ENCODE measurements around the gene ZSWIM3.
"Not testable (repeated sequence)": the region's sequence is repeated elsewhere in the genome, so short reads cannot be mapped to it uniquely, and the experiment has no call there.

Gene ZSWIM3

DNA sequence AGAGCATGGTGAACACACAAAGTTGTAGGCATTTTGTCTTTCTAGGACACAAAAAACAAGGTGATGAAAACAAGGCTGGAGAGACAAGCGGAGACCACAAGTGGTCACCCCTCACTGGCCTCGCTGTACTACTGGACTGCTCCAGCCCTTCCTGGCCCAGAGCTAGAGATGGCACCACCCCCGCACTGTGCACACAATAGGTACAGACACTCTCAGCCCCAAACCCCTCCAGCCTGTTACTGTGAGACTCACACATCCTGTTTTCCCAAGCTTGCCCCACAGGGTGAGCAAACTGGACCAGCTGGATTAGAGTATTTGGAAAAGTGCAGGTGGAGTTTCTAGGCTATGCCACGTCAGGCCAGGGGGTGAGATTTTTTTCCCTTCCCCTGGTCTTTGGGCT lies 15.2 kb downstream of the ZSWIM3 start:
- Histone ChIP-seq H3K36me3 (ENCODE audit: insufficient read depth, low read length) (peaks cover 9% of the 10 kb centered on the region), H3K27ac (ENCODE audit: low read length) (no peak overlapping the region), H3K9me3 (ENCODE audit: insufficient read depth, low read length, severe bottlenecking) (no peaks in the 10 kb centered on the region), H3K9ac (ENCODE audit: low read depth, low read length) (no peak overlapping the region), H4K20me1 (ENCODE audit: insufficient read depth, low read length) (no peaks in the 10 kb centered on the region; the same call in 1 of the 2 replicates), H2AFZ (ENCODE audit: low read depth, low read length) (no peak overlapping the region), H3K4me2 (ENCODE audit: insufficient read depth, low read length) (no peak overlapping the region), H3K27me3 (ENCODE audit: insufficient read depth, low read length, poor library complexity) (no peaks in the 10 kb centered on the region), H3K4me1 (ENCODE audit: insufficient read depth, low read length) (no peaks in the 10 kb centered on the region), H3K79me2 (ENCODE audit: insufficient read depth, low read length) (no peaks in the 10 kb centered on the region), H3K4me3 (ENCODE audit: low read depth in 1 of 2, low read length in 2 of 2) (no peak overlapping the region)
- ATAC-seq (ENCODE audit: insufficient read depth, low read depth) (no peak), DNase-seq (no peak)
- no peak for TF ChIP-seq EZH2 (IDR thresholded peaks at IDR 0.05; ENCODE audit: borderline replicate concordance, low read depth, low read length, severe bottlenecking)
- TF ChIP-seq CTCF (IDR thresholded peaks at IDR 0.05; ENCODE audit: borderline replicate concordance, extremely low read depth, low read length, poor library complexity, severe bottlenecking), result no peak

GRCh38 chr20:45873409-45874103 lies 16.1 kb downstream of the ZSWIM3 start:
- Histone ChIP-seq H3K27me3 (ENCODE audit: insufficient read depth, low read length, poor library complexity) (no peaks in the 10 kb centered on the region), H2AFZ (ENCODE audit: low read depth, low read length) (no peak overlapping the region), H3K79me2 (ENCODE audit: insufficient read depth, low read length) (no peaks in the 10 kb centered on the region), H3K36me3 (ENCODE audit: insufficient read depth, low read length) (peaks cover 18% of the 10 kb centered on the region), H3K4me1 (ENCODE audit: insufficient read depth, low read length) (no peaks in the 10 kb centered on the region), H4K20me1 (ENCODE audit: insufficient read depth, low read length) (no peaks in the 10 kb centered on the region; the same call in 1 of the 2 replicates), H3K27ac (ENCODE audit: low read length) (no peak overlapping the region), H3K4me3 (ENCODE audit: low read depth in 1 of 2, low read length in 2 of 2) (no peak overlapping the region), H3K9ac (ENCODE audit: low read depth, low read length) (no peak overlapping the region), H3K4me2 (ENCODE audit: insufficient read depth, low read length) (no peak overlapping the region), H3K9me3 (ENCODE audit: insufficient read depth, low read length, severe bottlenecking) (no peaks in the 10 kb centered on the region)
- DNase-seq, result no peak
- TF ChIP-seq EZH2 (IDR thresholded peaks at IDR 0.05; ENCODE audit: borderline replicate concordance, low read depth, low read length, severe bottlenecking) (no peak), CTCF (IDR thresholded peaks at IDR 0.05; ENCODE audit: borderline replicate concordance, extremely low read depth, low read length, poor library complexity, severe bottlenecking) (no peak)
- no peak for ATAC-seq (ENCODE audit: insufficient read depth, low read depth)

- H3K9me3 ChIP-seq (ENCODE audit: insufficient read depth, low read length, severe bottlenecking); H3K4me3 ChIP-seq (ENCODE audit: low read depth in 1 of 2, low read length in 2 of 2); H4K20me1 ChIP-seq (ENCODE audit: insufficient read depth, low read length); H3K9ac ChIP-seq (ENCODE audit: low read depth, low read length); DNase-seq; H3K79me2 ChIP-seq (ENCODE audit: insufficient read depth, low read length); ATAC-seq (ENCODE audit: insufficient read depth, low read depth); H2AFZ ChIP-seq (ENCODE audit: low read depth, low read length); H3K4me1 ChIP-seq (ENCODE audit: insufficient read depth, low read length); H3K27me3 ChIP-seq (ENCODE audit: insufficient read depth, low read length, poor library complexity); H3K27ac ChIP-seq (ENCODE audit: low read length); H3K4me2 ChIP-seq (ENCODE audit: insufficient read depth, low read length): not testable (repeated sequence)
- H3K36me3 ChIP-seq (ENCODE audit: insufficient read depth, low read length), result peaks cover 20% of the 10 kb centered on the region
These were observed 16.7 kb downstream of the ZSWIM3 start for GRCh38 chr20:45874104-45874481.

DNA sequence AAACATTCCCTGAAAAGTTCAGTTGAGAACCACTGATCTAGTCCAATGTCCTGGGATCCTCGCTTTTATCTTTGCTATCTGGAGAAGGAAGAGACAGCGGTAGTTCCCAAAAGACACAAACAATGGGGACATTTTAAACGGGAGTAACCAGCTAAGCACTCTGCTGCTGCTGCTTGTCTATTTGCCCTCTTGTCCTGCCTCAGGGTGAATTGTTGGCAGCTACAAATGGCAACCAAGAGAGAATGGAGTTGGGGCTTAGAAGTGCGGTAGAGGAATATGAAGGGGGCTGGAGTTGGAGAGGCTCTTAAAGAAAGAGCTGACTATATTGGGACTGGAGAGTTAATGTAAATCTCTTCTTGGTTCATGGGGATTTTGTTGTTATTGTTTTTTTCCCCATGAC lies 17.2 kb downstream of the ZSWIM3 start:
- Histone ChIP-seq H3K4me2 (ENCODE audit: insufficient read depth, low read length) (no peak overlapping the region), H3K27me3 (ENCODE audit: insufficient read depth, low read length, poor library complexity) (no peaks in the 10 kb centered on the region), H3K79me2 (ENCODE audit: insufficient read depth, low read length) (no peaks in the 10 kb centered on the region), H3K9me3 (ENCODE audit: insufficient read depth, low read length, severe bottlenecking) (no peaks in the 10 kb centered on the region), H4K20me1 (ENCODE audit: insufficient read depth, low read length) (no peaks in the 10 kb centered on the region; the same call in 1 of the 2 replicates), H3K4me1 (ENCODE audit: insufficient read depth, low read length) (no peaks in the 10 kb centered on the region), H3K27ac (ENCODE audit: low read length) (no peak overlapping the region), H3K9ac (ENCODE audit: low read depth, low read length) (no peak overlapping the region), H3K4me3 (ENCODE audit: low read depth in 1 of 2, low read length in 2 of 2) (no peak overlapping the region), H3K36me3 (ENCODE audit: insufficient read depth, low read length) (peaks cover 20% of the 10 kb centered on the region), H2AFZ (ENCODE audit: low read depth, low read length) (no peak overlapping the region)
- DNase-seq, result no peak
- ATAC-seq (ENCODE audit: insufficient read depth, low read depth), result no peak
- TF ChIP-seq EZH2 (IDR thresholded peaks at IDR 0.05; ENCODE audit: borderline replicate concordance, low read depth, low read length, severe bottlenecking) (no peak), CTCF (IDR thresholded peaks at IDR 0.05; ENCODE audit: borderline replicate concordance, extremely low read depth, low read length, poor library complexity, severe bottlenecking) (no peak)

Data from DND-41 (cell line).